ENCODE data around the gene PDLIM1. TPM values are rescaled to one million over a fixed set of nuclear protein-coding genes. Genes with fewer than 3 reads are reported as not detected.

Gene PDLIM1
- total RNA-seq, 1 donor from 2014 or later: 113 TPM

DNA sequence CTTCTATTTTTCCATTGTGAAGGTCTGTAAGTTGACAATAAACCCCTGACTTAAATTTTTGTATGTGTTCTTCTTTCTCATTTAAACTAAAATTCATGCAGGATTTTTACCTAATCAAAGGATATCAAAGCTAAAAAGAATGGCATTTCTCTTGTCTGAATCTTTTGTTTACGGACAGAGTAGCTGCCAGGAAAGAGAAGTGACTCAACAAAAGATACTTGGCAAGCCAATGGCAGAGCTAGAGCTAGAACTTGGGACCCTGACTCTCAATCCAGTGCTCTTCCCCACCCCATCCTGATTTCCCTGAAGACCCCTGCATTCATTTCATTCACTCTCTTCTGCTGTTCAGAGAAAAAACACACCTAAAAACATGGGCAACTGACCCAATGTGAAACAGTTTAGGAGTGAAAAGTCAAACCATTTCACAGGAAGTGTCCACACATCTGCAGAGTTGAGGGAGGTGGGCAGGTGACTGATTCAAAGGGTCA lies 40.2 kb upstream of the PDLIM1 start:
- DNase-seq (ENCODE audit: low spot score, unreplicated experiment): no peak
- peaks cover 12% of the 10 kb centered on the region for H3K4me1 Mint-ChIP-seq (ENCODE audit: low read depth)
- H3K4me3 Mint-ChIP-seq (ENCODE audit: low read depth): no peak overlapping the region
- TF ChIP-seq, protein P1, sequence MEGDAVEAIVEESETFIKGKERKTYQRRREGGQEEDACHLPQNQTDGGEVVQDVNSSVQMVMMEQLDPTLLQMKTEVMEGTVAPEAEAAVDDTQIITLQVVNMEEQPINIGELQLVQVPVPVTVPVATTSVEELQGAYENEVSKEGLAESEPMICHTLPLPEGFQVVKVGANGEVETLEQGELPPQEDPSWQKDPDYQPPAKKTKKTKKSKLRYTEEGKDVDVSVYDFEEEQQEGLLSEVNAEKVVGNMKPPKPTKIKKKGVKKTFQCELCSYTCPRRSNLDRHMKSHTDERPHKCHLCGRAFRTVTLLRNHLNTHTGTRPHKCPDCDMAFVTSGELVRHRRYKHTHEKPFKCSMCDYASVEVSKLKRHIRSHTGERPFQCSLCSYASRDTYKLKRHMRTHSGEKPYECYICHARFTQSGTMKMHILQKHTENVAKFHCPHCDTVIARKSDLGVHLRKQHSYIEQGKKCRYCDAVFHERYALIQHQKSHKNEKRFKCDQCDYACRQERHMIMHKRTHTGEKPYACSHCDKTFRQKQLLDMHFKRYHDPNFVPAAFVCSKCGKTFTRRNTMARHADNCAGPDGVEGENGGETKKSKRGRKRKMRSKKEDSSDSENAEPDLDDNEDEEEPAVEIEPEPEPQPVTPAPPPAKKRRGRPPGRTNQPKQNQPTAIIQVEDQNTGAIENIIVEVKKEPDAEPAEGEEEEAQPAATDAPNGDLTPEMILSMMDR (IDR thresholded peaks at IDR 0.05; ENCODE audit: unreplicated experiment): no peak
- no peak overlapping the region for H3K27ac Mint-ChIP-seq
- H3K9me3 Mint-ChIP-seq (ENCODE audit: low read depth): no peaks in the 10 kb centered on the region
- H3K27me3 Mint-ChIP-seq: peaks cover 4% of the 10 kb centered on the region
- peaks cover 10% of the 10 kb centered on the region for H3K36me3 Mint-ChIP-seq (ENCODE audit: insufficient read depth)

DNA sequence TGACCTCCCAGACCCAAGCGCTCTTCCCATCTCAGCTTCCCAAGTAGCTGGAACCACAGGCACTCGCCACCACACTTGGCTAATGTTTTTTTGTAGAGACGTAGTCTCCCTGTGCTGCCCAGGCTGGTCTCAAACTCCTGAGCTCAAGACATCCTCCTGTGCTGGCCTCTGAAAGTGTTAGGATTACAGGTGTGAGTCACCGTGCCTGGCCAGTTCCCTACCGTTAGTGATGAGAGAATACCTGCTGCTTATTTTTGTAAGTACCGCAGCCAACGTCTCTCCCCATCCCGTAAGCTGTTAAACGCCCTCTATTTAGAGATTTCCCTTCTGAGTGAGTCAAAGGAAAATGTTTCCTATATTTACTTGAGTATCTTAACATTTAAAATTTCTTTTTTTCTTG lies 38.5 kb upstream of the PDLIM1 start:
- H3K36me3 Mint-ChIP-seq (ENCODE audit: insufficient read depth): peaks cover 10% of the 10 kb centered on the region
- H3K27me3 Mint-ChIP-seq: peaks cover 4% of the 10 kb centered on the region
- TF ChIP-seq, protein P1 (IDR thresholded peaks at IDR 0.05; ENCODE audit: unreplicated experiment): no peak
- H3K4me3 Mint-ChIP-seq (ENCODE audit: low read depth): no peak overlapping the region
- H3K4me1 Mint-ChIP-seq (ENCODE audit: low read depth): peaks cover 12% of the 10 kb centered on the region
- no peaks in the 10 kb centered on the region for H3K9me3 Mint-ChIP-seq (ENCODE audit: low read depth)
- H3K27ac Mint-ChIP-seq: peak overlapping the region; percentile 30
- no peak for DNase-seq (ENCODE audit: low spot score, unreplicated experiment)

DNA sequence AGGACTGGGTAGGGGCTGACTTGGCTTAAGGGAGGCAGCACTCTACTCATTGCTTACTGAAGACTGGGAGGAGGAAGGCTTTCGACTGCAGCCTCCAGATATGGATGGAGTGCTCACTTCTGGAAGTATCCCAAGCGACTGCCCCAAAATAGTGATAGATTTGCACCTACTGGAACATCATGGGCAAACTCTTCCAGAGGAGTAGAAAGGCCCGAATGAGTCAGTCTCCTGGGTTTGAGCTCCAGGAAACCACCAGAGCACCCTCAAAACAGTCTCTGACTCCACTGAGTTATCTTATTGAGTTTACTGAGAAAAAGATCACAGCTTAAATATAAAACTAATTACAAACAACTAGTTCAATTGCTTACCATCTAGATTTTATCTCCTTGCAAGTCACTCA lies 37.2 kb upstream of the PDLIM1 start:
- Mint-ChIP-seq H3K4me1 (ENCODE audit: low read depth) (peaks cover 12% of the 10 kb centered on the region), H3K36me3 (ENCODE audit: insufficient read depth) (peaks cover 10% of the 10 kb centered on the region), H3K4me3 (ENCODE audit: low read depth) (no peak overlapping the region), H3K27ac (no peak overlapping the region), H3K9me3 (ENCODE audit: low read depth) (no peaks in the 10 kb centered on the region), H3K27me3 (peaks cover 4% of the 10 kb centered on the region)
- TF ChIP-seq, protein P1 (IDR thresholded peaks at IDR 0.05; ENCODE audit: unreplicated experiment): no peak
- no peak for DNase-seq (ENCODE audit: low spot score, unreplicated experiment)

DNA sequence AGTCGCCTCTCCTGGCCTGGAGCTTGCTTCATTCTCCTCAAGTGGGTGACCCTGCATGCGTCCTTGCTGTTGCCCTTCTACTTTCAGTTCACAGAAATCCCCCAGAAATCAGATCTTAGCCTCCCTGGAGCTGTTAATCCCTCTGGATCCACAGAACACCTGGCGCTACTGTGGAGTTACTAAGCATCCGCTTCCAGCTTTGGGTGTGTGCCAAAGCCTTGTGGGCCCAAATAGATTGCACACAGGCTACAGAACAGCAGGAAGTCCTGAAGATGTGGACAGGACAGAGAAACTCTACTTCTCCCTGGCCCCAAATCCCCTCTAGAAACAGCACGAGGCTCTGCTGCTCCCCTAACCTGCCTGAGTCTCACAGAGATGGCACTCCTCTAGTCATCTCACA lies 36.6 kb upstream of the PDLIM1 start:
- TF ChIP-seq, protein P1 (IDR thresholded peaks at IDR 0.05; ENCODE audit: unreplicated experiment): no peak

DNA sequence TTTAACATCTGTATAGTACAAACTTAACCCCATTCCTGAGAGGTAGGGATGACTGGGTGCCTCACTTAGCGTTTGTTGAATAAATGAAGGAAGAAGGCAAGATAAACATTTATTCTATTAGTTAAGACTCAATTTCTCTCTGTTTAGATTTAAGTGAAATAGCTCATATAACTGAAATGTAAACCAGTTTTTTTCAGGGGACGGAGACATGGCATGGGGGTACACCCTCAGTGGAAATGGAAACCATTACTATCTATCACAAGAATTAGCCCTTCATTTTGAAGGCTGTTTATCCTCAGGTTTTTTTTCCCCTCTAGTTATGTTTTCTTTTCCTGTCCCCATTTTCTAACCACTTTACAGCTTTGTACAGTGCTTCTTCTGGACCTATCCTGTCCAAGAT lies 35.6 kb upstream of the PDLIM1 start:
- H3K36me3 Mint-ChIP-seq (ENCODE audit: insufficient read depth): peaks cover 9% of the 10 kb centered on the region
- no peak overlapping the region for H3K4me3 Mint-ChIP-seq (ENCODE audit: low read depth)
- no peak for DNase-seq (ENCODE audit: low spot score, unreplicated experiment)
- H3K27ac Mint-ChIP-seq: no peak overlapping the region
- H3K27me3 Mint-ChIP-seq: peaks cover 4% of the 10 kb centered on the region
- peaks cover 16% of the 10 kb centered on the region for H3K4me1 Mint-ChIP-seq (ENCODE audit: low read depth)
- TF ChIP-seq, protein P1 (IDR thresholded peaks at IDR 0.05; ENCODE audit: unreplicated experiment): no peak
- H3K9me3 Mint-ChIP-seq (ENCODE audit: low read depth): no peaks in the 10 kb centered on the region

More for the DNA sequence above, 36.6 kb upstream of the PDLIM1 start:
- DNase-seq (ENCODE audit: low spot score, unreplicated experiment): no peak
- no peak overlapping the region for H3K27ac Mint-ChIP-seq
- H3K27me3 Mint-ChIP-seq: peaks cover 4% of the 10 kb centered on the region
- peaks cover 12% of the 10 kb centered on the region for H3K4me1 Mint-ChIP-seq (ENCODE audit: low read depth)
- H3K36me3 Mint-ChIP-seq (ENCODE audit: insufficient read depth): peaks cover 10% of the 10 kb centered on the region
- H3K9me3 Mint-ChIP-seq (ENCODE audit: low read depth): no peaks in the 10 kb centered on the region
- no peak overlapping the region for H3K4me3 Mint-ChIP-seq (ENCODE audit: low read depth)

Data from progenitor cell of endocrine pancreas (in vitro differentiated cells).